ENCODE data around the gene HRH2. TPM values are rescaled to one million over a fixed set of nuclear protein-coding genes. Genes with fewer than 3 reads are reported as not detected.

HRH2 gene
- total RNA-seq, 1 donor from 2014 or later = 1.7 TPM

DNA sequence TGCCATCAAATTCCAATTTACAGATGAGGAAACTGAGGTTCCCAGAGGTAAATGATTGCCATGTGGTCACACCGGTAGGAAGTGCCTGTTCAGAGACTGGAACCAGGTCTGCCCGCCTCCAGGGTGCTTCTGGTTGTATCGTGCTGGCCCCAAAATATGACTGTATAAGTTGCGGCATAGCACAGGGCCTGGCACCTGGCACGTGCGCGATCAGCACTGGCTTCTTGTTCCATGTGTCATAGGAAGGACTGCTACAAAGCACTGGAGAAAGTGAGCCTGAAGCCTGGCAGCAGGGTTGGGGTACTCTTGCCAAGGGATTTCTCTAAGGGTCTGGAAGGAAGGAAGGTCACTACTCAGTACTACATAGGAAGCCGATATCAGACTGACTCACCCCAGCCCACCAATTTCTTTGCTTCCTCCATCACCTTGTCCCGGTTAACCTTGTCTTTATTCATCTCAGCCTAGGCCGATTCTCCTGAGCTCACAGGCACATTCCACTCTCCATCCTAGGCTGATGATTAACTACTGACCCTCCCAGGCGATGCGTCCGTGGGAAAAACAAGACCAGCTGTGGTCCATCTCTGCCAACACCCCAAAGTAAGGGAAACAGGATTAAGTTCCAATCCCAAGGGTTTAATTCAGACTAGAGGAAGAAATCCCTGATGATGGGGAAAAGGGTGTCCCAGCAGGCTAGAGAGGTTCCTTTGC, 1.8 kb downstream of the HRH2 start:
- peak overlapping the region; percentile 71 for H3K4me3 Mint-ChIP-seq
- TF ChIP-seq, protein P1, sequence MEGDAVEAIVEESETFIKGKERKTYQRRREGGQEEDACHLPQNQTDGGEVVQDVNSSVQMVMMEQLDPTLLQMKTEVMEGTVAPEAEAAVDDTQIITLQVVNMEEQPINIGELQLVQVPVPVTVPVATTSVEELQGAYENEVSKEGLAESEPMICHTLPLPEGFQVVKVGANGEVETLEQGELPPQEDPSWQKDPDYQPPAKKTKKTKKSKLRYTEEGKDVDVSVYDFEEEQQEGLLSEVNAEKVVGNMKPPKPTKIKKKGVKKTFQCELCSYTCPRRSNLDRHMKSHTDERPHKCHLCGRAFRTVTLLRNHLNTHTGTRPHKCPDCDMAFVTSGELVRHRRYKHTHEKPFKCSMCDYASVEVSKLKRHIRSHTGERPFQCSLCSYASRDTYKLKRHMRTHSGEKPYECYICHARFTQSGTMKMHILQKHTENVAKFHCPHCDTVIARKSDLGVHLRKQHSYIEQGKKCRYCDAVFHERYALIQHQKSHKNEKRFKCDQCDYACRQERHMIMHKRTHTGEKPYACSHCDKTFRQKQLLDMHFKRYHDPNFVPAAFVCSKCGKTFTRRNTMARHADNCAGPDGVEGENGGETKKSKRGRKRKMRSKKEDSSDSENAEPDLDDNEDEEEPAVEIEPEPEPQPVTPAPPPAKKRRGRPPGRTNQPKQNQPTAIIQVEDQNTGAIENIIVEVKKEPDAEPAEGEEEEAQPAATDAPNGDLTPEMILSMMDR (conservative IDR thresholded peaks at IDR 0.05) = no peak

DNA sequence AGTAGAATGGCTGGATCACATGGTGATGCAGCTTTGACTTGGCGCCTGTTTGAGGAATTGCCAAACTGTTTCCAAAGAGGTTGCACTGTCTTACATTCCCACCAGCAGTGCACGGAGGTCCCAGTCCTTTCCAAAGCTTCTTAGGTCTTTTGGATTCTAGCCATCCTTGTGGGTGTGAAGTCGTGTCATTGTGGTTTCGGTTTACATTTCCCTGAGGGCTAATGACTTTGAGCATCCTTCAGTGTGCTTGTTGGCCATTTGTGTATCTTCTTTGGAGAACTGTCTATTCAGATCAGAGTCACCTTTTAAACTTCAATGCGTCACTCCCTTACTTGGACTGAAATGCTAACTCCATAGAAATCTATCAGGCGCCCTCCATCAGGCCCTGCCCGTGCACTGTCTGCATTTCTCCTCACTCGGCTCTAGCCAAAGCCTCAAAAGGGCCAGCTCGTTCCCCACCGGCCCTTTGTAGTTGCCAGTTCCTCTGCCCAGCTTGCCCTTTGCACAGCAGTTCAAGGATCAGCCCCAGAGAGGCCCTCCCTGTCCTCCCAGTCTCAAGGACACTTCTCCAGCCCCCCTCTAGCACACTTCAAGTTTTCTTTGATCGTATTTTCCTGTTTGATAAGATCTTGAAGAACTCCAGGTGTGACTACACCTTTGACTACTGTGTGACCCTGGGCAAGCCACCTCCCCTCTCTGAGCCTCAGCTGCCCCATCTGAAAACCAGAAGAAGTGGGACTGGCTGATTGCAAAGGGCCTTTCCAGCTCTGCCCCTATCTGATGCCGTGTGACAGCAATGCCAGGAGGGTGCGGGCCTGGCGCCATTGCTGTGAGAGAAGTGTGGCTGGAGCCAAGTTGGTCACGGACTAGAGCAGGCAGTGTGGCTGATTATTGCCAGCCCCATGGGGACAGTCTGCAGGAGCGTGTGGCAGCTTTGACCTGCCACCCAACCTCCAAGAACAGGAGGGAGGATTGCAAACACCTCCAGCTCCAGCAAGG, 5.6 kb downstream of the HRH2 start:
- DNase-seq (ENCODE audit: low read depth, low spot score) = no peak
- no peak overlapping the region for H3K27ac Mint-ChIP-seq (ENCODE audit: unreplicated experiment)
- peaks cover 41% of the 10 kb centered on the region for H3K27me3 Mint-ChIP-seq (ENCODE audit: low read depth)
- no peak overlapping the region for H3K4me3 Mint-ChIP-seq
- H3K4me1 Mint-ChIP-seq = peaks cover 4% of the 10 kb centered on the region
- no peaks in the 10 kb centered on the region for H3K36me3 Mint-ChIP-seq (ENCODE audit: low read depth)
- TF ChIP-seq, protein P1 (conservative IDR thresholded peaks at IDR 0.05) = no peak
- H3K9me3 Mint-ChIP-seq = no peaks in the 10 kb centered on the region

More for the DNA sequence above, 1.8 kb downstream of the HRH2 start:
- Mint-ChIP-seq H3K9me3 (no peaks in the 10 kb centered on the region), H3K27me3 (ENCODE audit: low read depth) (peaks cover 64% of the 10 kb centered on the region), H3K36me3 (ENCODE audit: low read depth) (no peaks in the 10 kb centered on the region), H3K4me1 (peaks cover 12% of the 10 kb centered on the region), H3K27ac (ENCODE audit: unreplicated experiment) (no peak overlapping the region)
- DNase-seq (ENCODE audit: low read depth, low spot score) = no peak

DNA sequence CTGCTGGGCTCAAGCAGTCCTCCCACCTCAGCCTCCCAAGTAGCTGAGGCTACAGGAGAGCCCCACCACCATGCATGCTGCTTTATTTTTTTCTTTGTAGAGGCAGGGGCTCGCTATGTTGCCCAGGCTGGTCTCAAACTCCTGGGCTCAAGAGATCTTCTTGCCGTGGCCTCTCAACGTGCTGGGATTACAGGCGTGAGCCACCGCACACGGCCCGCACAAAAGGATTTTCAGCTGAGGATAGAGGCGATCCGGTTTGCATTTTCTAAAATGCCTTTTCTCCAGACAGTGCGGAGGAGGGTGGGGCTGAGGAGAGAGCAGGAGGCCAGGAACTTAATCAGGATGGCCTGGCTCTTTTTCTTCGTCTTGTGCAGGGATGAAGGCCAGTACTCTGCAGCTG, 6.9 kb downstream of the HRH2 start:
- Mint-ChIP-seq H3K36me3 (ENCODE audit: low read depth) (no peaks in the 10 kb centered on the region), H3K27me3 (ENCODE audit: low read depth) (peaks cover 28% of the 10 kb centered on the region), H3K9me3 (no peaks in the 10 kb centered on the region), H3K4me3 (no peak overlapping the region), H3K4me1 (peaks cover 5% of the 10 kb centered on the region), H3K27ac (ENCODE audit: unreplicated experiment) (no peak overlapping the region)
- DNase-seq (ENCODE audit: low read depth, low spot score) = no peak
- TF ChIP-seq, protein P1 (conservative IDR thresholded peaks at IDR 0.05) = no peak

- Mint-ChIP-seq H3K9me3 (no peaks in the 10 kb centered on the region), H3K27me3 (ENCODE audit: low read depth) (peaks cover 16% of the 10 kb centered on the region), H3K4me3 (no peak overlapping the region)
Observed at GRCh38 chr5:175666216-175666615, 8.3 kb downstream of the HRH2 start.

DNA sequence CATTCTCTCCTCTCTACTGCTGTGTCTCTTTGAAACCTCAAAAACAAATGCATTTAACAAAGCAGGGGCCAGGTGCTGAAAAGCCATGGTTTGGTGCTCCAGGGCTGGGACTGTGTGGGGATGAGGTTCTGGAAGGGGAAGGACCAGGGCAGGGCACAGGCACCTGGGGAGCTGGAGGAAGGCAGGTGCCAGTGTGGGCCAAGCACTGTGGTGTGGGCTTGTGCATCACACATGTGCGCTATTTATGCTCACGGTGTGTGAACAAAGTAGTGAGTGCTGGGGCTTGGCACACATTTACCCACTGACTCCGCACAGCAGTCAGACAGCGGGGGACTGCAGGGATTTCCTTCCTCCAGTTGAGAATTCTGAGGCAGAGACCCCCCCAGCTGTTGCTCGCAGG, 10.1 kb downstream of the HRH2 start:
- Mint-ChIP-seq H3K9me3 (no peaks in the 10 kb centered on the region), H3K27ac (ENCODE audit: unreplicated experiment) (no peak overlapping the region), H3K4me1 (peaks cover 5% of the 10 kb centered on the region), H3K36me3 (ENCODE audit: low read depth) (no peaks in the 10 kb centered on the region), H3K27me3 (ENCODE audit: low read depth) (peaks cover 13% of the 10 kb centered on the region), H3K4me3 (no peak overlapping the region)
- DNase-seq (ENCODE audit: low read depth, low spot score) = no peak
- TF ChIP-seq, protein P1 (conservative IDR thresholded peaks at IDR 0.05) = no peak

More at GRCh38 chr5:175666216-175666615, 8.3 kb downstream of the HRH2 start:
- Mint-ChIP-seq H3K4me1 (peaks cover 5% of the 10 kb centered on the region), H3K27ac (ENCODE audit: unreplicated experiment) (no peak overlapping the region), H3K36me3 (ENCODE audit: low read depth) (no peaks in the 10 kb centered on the region)
- DNase-seq (ENCODE audit: low read depth, low spot score) = no peak
- TF ChIP-seq, protein P1 (conservative IDR thresholded peaks at IDR 0.05) = no peak

All from neural crest cell (in vitro differentiated cells).